Measurements from ENCODE around the gene TNFRSF1B.

Gene TNFRSF1B

GRCh38 chr1:12194666-12195216, 27.9 kb downstream of the TNFRSF1B start:
- DNase-seq (ENCODE audit: low spot score), result no peak

GRCh38 chr1:12195416-12195815, 28.6 kb downstream of the TNFRSF1B start:
- no peak for DNase-seq (ENCODE audit: low spot score)

GRCh38 chr1:12196641-12197482, 30.1 kb downstream of the TNFRSF1B start:
- DNase-seq (ENCODE audit: low spot score), result no peak

GRCh38 chr1:12197483-12197880, 30.7 kb downstream of the TNFRSF1B start:
- no peak for DNase-seq (ENCODE audit: low spot score)

- no peak for DNase-seq (ENCODE audit: low spot score)
Observed at GRCh38 chr1:12200208-12200607, 33.4 kb downstream of the TNFRSF1B start.

- DNase-seq (ENCODE audit: low spot score), result no peak
Observed at GRCh38 chr1:12201352-12202189, 34.8 kb downstream of the TNFRSF1B start.

- no peak for DNase-seq (ENCODE audit: low spot score)
Observed at GRCh38 chr1:12202190-12202497, 35.4 kb downstream of the TNFRSF1B start.

GRCh38 chr1:12202577-12202976, 35.8 kb downstream of the TNFRSF1B start:
- DNase-seq (ENCODE audit: low spot score), result no peak

GRCh38 chr1:12203216-12204007, 36.6 kb downstream of the TNFRSF1B start:
- DNase-seq (ENCODE audit: low spot score), result no peak

- no peak for DNase-seq (ENCODE audit: low spot score)
Observed at GRCh38 chr1:12204140-12204539, 37.3 kb downstream of the TNFRSF1B start.

GRCh38 chr1:12204754-12205658, 38.2 kb downstream of the TNFRSF1B start:
- DNase-seq (ENCODE audit: low spot score), result no peak

- no peak for DNase-seq (ENCODE audit: low spot score)
Observed at GRCh38 chr1:12206238-12206637, 39.4 kb downstream of the TNFRSF1B start.

- DNase-seq (ENCODE audit: low spot score), result no peak
Observed at GRCh38 chr1:12206792-12207424, 40.1 kb downstream of the TNFRSF1B start.

- DNase-seq (ENCODE audit: low spot score), result no peak
Observed at GRCh38 chr1:12208271-12208670, 41.5 kb downstream of the TNFRSF1B start.

- peak; percentile 77 for DNase-seq (ENCODE audit: low spot score)
Observed at GRCh38 chr1:12208764-12209494, 42.1 kb downstream of the TNFRSF1B start.

- no peak for DNase-seq (ENCODE audit: low spot score)
Observed at GRCh38 chr1:12209495-12209832, 42.7 kb downstream of the TNFRSF1B start.

- DNase-seq (ENCODE audit: low spot score), result no peak
Observed at GRCh38 chr1:12215118-12215961, 48.5 kb downstream of the TNFRSF1B start.

- DNase-seq (ENCODE audit: low spot score), result no peak
Observed at GRCh38 chr1:12219800-12220199, 53.0 kb downstream of the TNFRSF1B start.

GRCh38 chr1:12220890-12221289, 54.1 kb downstream of the TNFRSF1B start:
- no peak for DNase-seq (ENCODE audit: low spot score)
